Measurements from ENCODE around the gene OGFOD3. TPM values are rescaled to one million over a fixed set of nuclear protein-coding genes. Genes with fewer than 3 reads are reported as not detected.

Gene OGFOD3
- total and polyA plus RNA-seq, 2 donors (not counting 3 experiments of a cell fraction or from before 2014, with no cell fraction given) = 31.7 to 34.8 TPM

- Histone ChIP-seq H3K27me3 (ENCODE audit: control insufficient read depth in 2 of 2, insufficient read depth in 2 of 2, low read length in 2 of 2) (no peaks in the 10 kb centered on the region), H3K4me2 (ENCODE audit: insufficient read depth, low read length) (no peak overlapping the region), H3K79me2 (ENCODE audit: control insufficient read depth, insufficient read depth, low read length) (no peaks in the 10 kb centered on the region), H3K9me1 (replicated peaks; ENCODE audit: control insufficient read depth, extremely low read depth, insufficient read depth, low read length) (no peaks in the 10 kb centered on the region), H3K9ac (replicated peaks; ENCODE audit: extremely low read depth, insufficient read depth, low read length) (no peak overlapping the region), H2AFZ (ENCODE audit: low read depth, low read length) (no peak overlapping the region), H3K9me3 (replicated peaks; ENCODE audit: control insufficient read depth, insufficient read depth, low read length) (no peaks in the 10 kb centered on the region), H3K4me3 (replicated peaks in 1 of 3; ENCODE audit: insufficient read depth in 1 of 3, low read depth in 1 of 3, low read length in 3 of 3) (no peak overlapping the region), H3K36me3 (ENCODE audit: control insufficient read depth in 2 of 2, extremely low read depth in 1 of 2, insufficient read depth in 2 of 2, low read length in 2 of 2) (peaks cover 6 to 49% of the 10 kb centered on the region in 2 experiments), H3K27ac (ENCODE audit: insufficient read depth, low read depth, low read length) (no peak overlapping the region), H4K20me1 (replicated peaks; ENCODE audit: control insufficient read depth, extremely low read depth, insufficient read depth, low read length) (no peaks in the 10 kb centered on the region), H3K4me1 (ENCODE audit: control insufficient read depth, extremely low read depth, insufficient read depth, low read length) (no peaks in the 10 kb centered on the region)
- dilution Hi-C loops (cut with MboI; ENCODE audit: extremely low pct_ligation_motif_present, low sequenced_read_pairs) (no loop called here), intact Hi-C loops (cut with micrococcal nuclease) (no loop called here)
- no TSS peak for BruUV-seq (replicated peaks)
- ChIA-PET CTCF (no interaction called here), POLR2A (no interaction called here)
- FAIRE-seq = no peak
- no peak for DNase-seq (ENCODE audit: low read depth, low spot score)
- TF ChIP-seq CTCF (IDR thresholded peaks at IDR 0.05; ENCODE audit: extremely low read depth in 1 of 2, insufficient read depth in 1 of 2, low read depth in 1 of 2, low read length in 2 of 2) (no peak), MAX (IDR thresholded peaks at IDR 0.05; ENCODE audit: insufficient read depth, insufficient read length) (no peak), GATA2 (IDR thresholded peaks at IDR 0.05; ENCODE audit: insufficient read depth, insufficient read length, low read depth, low read length) (no peak), MYC (IDR thresholded peaks at IDR 0.05; ENCODE audit: low read depth, low read length) (no peak), POLR2A (IDR thresholded peaks at IDR 0.05; ENCODE audit: low read depth, low read length) (no peak), POLR2AphosphoS5 (IDR thresholded peaks at IDR 0.05; ENCODE audit: insufficient read depth, low read depth, low read length) (no peak), JUN (IDR thresholded peaks at IDR 0.05; ENCODE audit: borderline replicate concordance, insufficient read depth, insufficient read length, low read depth) (no peak), EZH2 (IDR thresholded peaks at IDR 0.05; ENCODE audit: borderline replicate concordance, low read depth, low read length, severe bottlenecking) (no peak), FOS (IDR thresholded peaks at IDR 0.05; ENCODE audit: borderline replicate concordance, insufficient read depth, low read length) (no peak)
These were observed 46.7 kb upstream of the OGFOD3 start for GRCh38 chr17:82465023-82465603.

All from endothelial cell of umbilical vein (primary cell).